ENCODE results near the gene SCLY. TPM values are rescaled to one million over a fixed set of nuclear protein-coding genes. Genes with fewer than 3 reads are reported as not detected.
"Not testable (repeated sequence)": the region's sequence is repeated elsewhere in the genome, so short reads cannot be mapped to it uniquely, and the experiment has no call there.

The SCLY gene
- total and polyA plus RNA-seq, 4 donors = 7.8 to 16.1 (median 12.1) TPM

- TF ChIP-seq CTCF (IDR thresholded peaks at IDR 0.05; ENCODE audit: control extremely low read depth, extremely low read depth) = no peak
- no peaks in the 10 kb centered on the region for H3K9me3 ChIP-seq (ENCODE audit: control insufficient read depth in 4 of 4, insufficient read depth in 3 of 4, low read length in 3 of 4)
- H3K27ac ChIP-seq (ENCODE audit: low read depth in 1 of 2, low read length in 1 of 2) = no peak overlapping the region
- no peak overlapping the region for H3K9ac ChIP-seq (ENCODE audit: insufficient read depth in 1 of 2, low read length in 2 of 2)
- DNase-seq = no peak
- no peak for ATAC-seq (ENCODE audit: insufficient read depth, low FRiP score)
- no peak overlapping the region for H3K4me3 ChIP-seq
- H3K27me3 ChIP-seq (ENCODE audit: control insufficient read depth in 3 of 3, insufficient read depth in 3 of 3, low read length in 2 of 3) = no peaks in the 10 kb centered on the region
- H3K4me1 ChIP-seq (ENCODE audit: control insufficient read depth in 5 of 5, insufficient read depth in 5 of 5, low read length in 5 of 5) = peaks cover 0 to 8% (median 4%) of the 10 kb centered on the region in 5 donors
- WGBS, 2 donors = 87 to 92% methylated on average over 9 of the region's 9 CpGs
- H3K36me3 ChIP-seq (ENCODE audit: control insufficient read depth in 4 of 4, insufficient read depth in 4 of 4, low read length in 4 of 4) = peaks cover 3 to 11% (median 6%) of the 10 kb centered on the region in 4 donors
Observed at GRCh38 chr2:238066218-238066617, 5.4 kb downstream of the SCLY start.

GRCh38 chr2:238066718-238067117 is 5.9 kb downstream of the SCLY start:
- not testable (repeated sequence) for H3K27me3 ChIP-seq (ENCODE audit: control insufficient read depth in 3 of 3, insufficient read depth in 3 of 3, low read length in 2 of 3)

GRCh38 chr2:238067939-238068338 is 7.1 kb downstream of the SCLY start:
- TF ChIP-seq CTCF (IDR thresholded peaks at IDR 0.05; ENCODE audit: control extremely low read depth, extremely low read depth) = no peak
- Histone ChIP-seq H3K9me3 (ENCODE audit: control insufficient read depth in 4 of 4, insufficient read depth in 3 of 4, low read length in 3 of 4) (no peaks in the 10 kb centered on the region), H3K4me3 (no peak overlapping the region), H3K4me1 (ENCODE audit: control insufficient read depth in 5 of 5, insufficient read depth in 5 of 5, low read length in 5 of 5) (no peaks in the 10 kb centered on the region), H3K36me3 (ENCODE audit: control insufficient read depth in 4 of 4, insufficient read depth in 4 of 4, low read length in 4 of 4) (peaks cover 7 to 14% (median 10%) of the 10 kb centered on the region in 4 donors), H3K9ac (ENCODE audit: insufficient read depth in 1 of 2, low read length in 2 of 2) (no peak overlapping the region), H3K27me3 (ENCODE audit: control insufficient read depth in 3 of 3, insufficient read depth in 3 of 3, low read length in 2 of 3) (no peaks in the 10 kb centered on the region), H3K27ac (ENCODE audit: low read depth in 1 of 2, low read length in 1 of 2) (no peak overlapping the region)
- DNase-seq = no peak
- no peak for ATAC-seq (ENCODE audit: insufficient read depth, low FRiP score)
- WGBS, 2 donors = 91% methylated on average over 7 of the region's 7 CpGs

More at GRCh38 chr2:238066718-238067117, 5.9 kb downstream of the SCLY start:
- 95 to 97% methylated on average over 7 of the region's 7 CpGs for WGBS, 2 donors
- H3K4me1 ChIP-seq (ENCODE audit: control insufficient read depth in 5 of 5, insufficient read depth in 5 of 5, low read length in 5 of 5); H3K27ac ChIP-seq (ENCODE audit: low read depth in 1 of 2, low read length in 1 of 2); ATAC-seq (ENCODE audit: insufficient read depth, low FRiP score); H3K9ac ChIP-seq (ENCODE audit: insufficient read depth in 1 of 2, low read length in 2 of 2); H3K9me3 ChIP-seq (ENCODE audit: control insufficient read depth in 4 of 4, insufficient read depth in 3 of 4, low read length in 3 of 4); H3K4me3 ChIP-seq; DNase-seq: not testable (repeated sequence)
- H3K36me3 ChIP-seq (ENCODE audit: control insufficient read depth in 4 of 4, insufficient read depth in 4 of 4, low read length in 4 of 4) = peaks cover 5 to 14% (median 9%) of the 10 kb centered on the region in 4 donors

GRCh38 chr2:238069021-238069709 is 8.4 kb downstream of the SCLY start:
- no peak for TF ChIP-seq CTCF (IDR thresholded peaks at IDR 0.05; ENCODE audit: control extremely low read depth, extremely low read depth)
- H3K27ac ChIP-seq (ENCODE audit: low read depth in 1 of 2, low read length in 1 of 2) = no peak overlapping the region
- peaks cover 4 to 14% (median 10%) of the 10 kb centered on the region in 4 donors for H3K36me3 ChIP-seq (ENCODE audit: control insufficient read depth in 4 of 4, insufficient read depth in 4 of 4, low read length in 4 of 4)
- H3K27me3 ChIP-seq (ENCODE audit: control insufficient read depth in 3 of 3, insufficient read depth in 3 of 3, low read length in 2 of 3) = no peaks in the 10 kb centered on the region
- 88% methylated on average over 10 of the region's 10 CpGs for WGBS, 2 donors
- DNase-seq (no peak), ATAC-seq (ENCODE audit: insufficient read depth, low FRiP score) (no peak)
- H3K4me3 ChIP-seq = no peak overlapping the region
- H3K9me3 ChIP-seq (ENCODE audit: control insufficient read depth in 4 of 4, insufficient read depth in 3 of 4, low read length in 3 of 4) = no peaks in the 10 kb centered on the region
- no peaks in the 10 kb centered on the region for H3K4me1 ChIP-seq (ENCODE audit: control insufficient read depth in 5 of 5, insufficient read depth in 5 of 5, low read length in 5 of 5)
- no peak overlapping the region for H3K9ac ChIP-seq (ENCODE audit: insufficient read depth in 1 of 2, low read length in 2 of 2)
